Caco-2 (cell line): Measurements from ENCODE around the gene LRP8. TPM values are rescaled to one million over a fixed set of nuclear protein-coding genes. Genes with fewer than 3 reads are reported as not detected.
"Not testable (repeated sequence)": the region's sequence is repeated elsewhere in the genome, so short reads cannot be mapped to it uniquely, and the experiment has no call there.

Source experiments
- BruUV-seq: library from RNA; stranded (reverse); fragments of 400-500 nt; replicated peaks from 2 replicates; lab custom pipeline; 2021; lab: Mats Ljungman, UMichigan
- CTCF ChIA-PET: fragments of 300-600 bp; sonication (Branson Sonifier 250); formaldehyde crosslinking; loops from one replicate; lab custom pipeline; 2022; ENCODE audit warnings: antibody characterized with exemption; lab: Charles Lee
- POLR2A ChIA-PET: fragments of 300-600 bp; sonication (Branson Sonifier 250); formaldehyde crosslinking; loops from one replicate; lab custom pipeline; 2022; ENCODE audit warnings: antibody characterized with exemption; lab: Charles Lee
- DNase-seq, 2 experiments: peaks; one replicate each; pipeline versions ENCODE4 v3.0.0 to v3.0.0-alpha.2; 2020 to 2022
- H3K27me3 ChIP-seq: replicated peaks from 2 replicates; pipeline ENCODE4 v1.6.0; 2011; ENCODE audit warnings: low read length; ENCODE audit not compliant: control insufficient read depth, insufficient read depth
- H3K36me3 ChIP-seq: 2 replicates; pipeline ENCODE4 v1.5.1; 2011; ENCODE audit warnings: low read length; ENCODE audit not compliant: control insufficient read depth, insufficient read depth
- H3K4me1 ChIP-seq: fragments of 250-450 bp; sonication (Bioruptor Pico); 2 replicates; pipeline ENCODE4 v1.5.1; 2020; ENCODE audit warnings: mild to moderate bottlenecking
- H3K4me3 ChIP-seq: 2 replicates; pipeline ENCODE4 v1.5.1; 2011; ENCODE audit warnings: low read depth, mild to moderate bottlenecking, control low read depth, low read length
- H3K9me3 ChIP-seq: fragments of 250-450 bp; sonication (Bioruptor Pico); 2 replicates; pipeline ENCODE4 v1.5.1; 2020; ENCODE audit warnings: mild to moderate bottlenecking, moderate library complexity
- H3K27ac Mint-ChIP-seq: one replicate; pipeline ENCODE4 v1.8.0; 2022; ENCODE audit warnings: mixed read lengths; ENCODE audit not compliant: unreplicated experiment
- H3K27me3 Mint-ChIP-seq: one replicate; pipeline ENCODE4 v1.8.0; 2022; ENCODE audit warnings: mixed read lengths; ENCODE audit not compliant: insufficient read depth, unreplicated experiment
- H3K36me3 Mint-ChIP-seq: one replicate; pipeline ENCODE4 v1.8.0; 2022; ENCODE audit warnings: mild to moderate bottlenecking, mixed read lengths; ENCODE audit not compliant: insufficient read depth, unreplicated experiment
- H3K4me1 Mint-ChIP-seq: one replicate; pipeline ENCODE4 v1.8.0; 2022; ENCODE audit warnings: low read depth, mixed read lengths; ENCODE audit not compliant: unreplicated experiment
- H3K4me3 Mint-ChIP-seq: one replicate; pipeline ENCODE4 v1.8.0; 2022; ENCODE audit warnings: mild to moderate bottlenecking, moderate library complexity, mixed read lengths; ENCODE audit not compliant: unreplicated experiment
- H3K9me3 Mint-ChIP-seq: one replicate; pipeline ENCODE4 v1.8.0; 2022; ENCODE audit warnings: mixed read lengths; ENCODE audit not compliant: unreplicated experiment
- intact Hi-C: fragments of 100-400 bp; cut with micrococcal nuclease; formaldehyde crosslinking; loops from one replicate; pipeline ENCODE4 v1.10.0; 2022; ENCODE audit not compliant: unreplicated experiment
- total RNA-seq: library from RNA; stranded (reverse); gene quantifications from 2 replicates; pipeline ENCODE4 v1.2.3, GENCODE V29; 2022
- TF ChIP-seq, protein P1 (sequence below), 2 experiments: fragments of 200-600 bp in 1 of 2; IDR thresholded peaks; 1 replicate in 1 of 2; 2 replicates in 1 of 2; pipeline versions ENCODE4 v1.5.1 to v1.8.0; 2011 to 2022; ENCODE audit warnings: antibody characterized with exemption in 1 of 2, control low read depth in 1 of 2, inconsistent platforms in 1 of 2, low read depth in 1 of 2, low read length in 1 of 2, mild to moderate bottlenecking in 1 of 2, moderate library complexity in 1 of 2; ENCODE audit not compliant: insufficient read depth in 1 of 2, severe bottlenecking in 1 of 2, unreplicated experiment in 1 of 2

The LRP8 gene
- total RNA-seq, 1 experiment from 2014 or later = 11.8 TPM

DNA sequence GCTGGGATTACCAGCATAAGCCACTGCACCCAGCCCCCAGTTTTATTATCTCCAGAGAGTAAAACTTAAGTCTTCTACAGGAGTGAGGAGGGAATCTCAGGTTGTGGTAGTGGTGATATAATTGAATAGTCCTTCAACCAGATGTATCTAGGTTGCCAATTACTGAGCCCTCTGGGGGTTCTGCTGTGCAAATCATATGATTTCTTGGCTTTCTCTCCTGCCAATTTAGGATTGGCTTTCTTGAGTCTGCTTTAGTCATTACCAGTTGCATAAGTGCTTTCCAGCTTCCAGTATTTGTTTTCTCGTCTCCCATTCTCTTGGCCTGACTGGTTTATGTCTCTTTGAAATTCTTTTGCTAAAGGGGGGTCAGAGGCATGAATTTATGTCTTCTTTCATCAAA lies 120.1 kb downstream of the LRP8 start:
- Histone ChIP-seq H3K4me3 (no peak overlapping the region), H3K27me3 (no peaks in the 10 kb centered on the region), H3K4me1 (no peaks in the 10 kb centered on the region), H3K9me3 (peaks cover 16% of the 10 kb centered on the region), H3K36me3 (peaks cover 5% of the 10 kb centered on the region; the same call in 1 of the 2 replicates)
- TF ChIP-seq, protein P1, sequence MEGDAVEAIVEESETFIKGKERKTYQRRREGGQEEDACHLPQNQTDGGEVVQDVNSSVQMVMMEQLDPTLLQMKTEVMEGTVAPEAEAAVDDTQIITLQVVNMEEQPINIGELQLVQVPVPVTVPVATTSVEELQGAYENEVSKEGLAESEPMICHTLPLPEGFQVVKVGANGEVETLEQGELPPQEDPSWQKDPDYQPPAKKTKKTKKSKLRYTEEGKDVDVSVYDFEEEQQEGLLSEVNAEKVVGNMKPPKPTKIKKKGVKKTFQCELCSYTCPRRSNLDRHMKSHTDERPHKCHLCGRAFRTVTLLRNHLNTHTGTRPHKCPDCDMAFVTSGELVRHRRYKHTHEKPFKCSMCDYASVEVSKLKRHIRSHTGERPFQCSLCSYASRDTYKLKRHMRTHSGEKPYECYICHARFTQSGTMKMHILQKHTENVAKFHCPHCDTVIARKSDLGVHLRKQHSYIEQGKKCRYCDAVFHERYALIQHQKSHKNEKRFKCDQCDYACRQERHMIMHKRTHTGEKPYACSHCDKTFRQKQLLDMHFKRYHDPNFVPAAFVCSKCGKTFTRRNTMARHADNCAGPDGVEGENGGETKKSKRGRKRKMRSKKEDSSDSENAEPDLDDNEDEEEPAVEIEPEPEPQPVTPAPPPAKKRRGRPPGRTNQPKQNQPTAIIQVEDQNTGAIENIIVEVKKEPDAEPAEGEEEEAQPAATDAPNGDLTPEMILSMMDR (IDR thresholded peaks at IDR 0.05; ENCODE audit: insufficient read depth in 1 of 2, low read depth in 1 of 2, low read length in 1 of 2, severe bottlenecking in 1 of 2, unreplicated experiment in 1 of 2) = no peak
- DNase-seq = no peak
- H3K36me3 Mint-ChIP-seq = peaks cover 36% of the 10 kb centered on the region
- peaks cover 34% of the 10 kb centered on the region for H3K9me3 Mint-ChIP-seq
- no TSS peak for BruUV-seq
- H3K27me3 Mint-ChIP-seq = no peaks in the 10 kb centered on the region
- POLR2A ChIA-PET = no interaction called here
- H3K27ac Mint-ChIP-seq = no peak overlapping the region
- H3K4me1 Mint-ChIP-seq = no peaks in the 10 kb centered on the region
- H3K4me3 Mint-ChIP-seq = no peak overlapping the region
- intact Hi-C loops = no loop called here
- CTCF ChIA-PET = no interaction called here

- no peak overlapping the region for H3K27ac Mint-ChIP-seq
- peaks cover 34% of the 10 kb centered on the region for H3K9me3 Mint-ChIP-seq
- peaks cover 35% of the 10 kb centered on the region for H3K36me3 Mint-ChIP-seq
- H3K4me1 Mint-ChIP-seq = no peaks in the 10 kb centered on the region
- no peak overlapping the region for H3K4me3 Mint-ChIP-seq
- DNase-seq = no peak
- H3K27me3 Mint-ChIP-seq = no peaks in the 10 kb centered on the region
- TF ChIP-seq, protein P1 (IDR thresholded peaks at IDR 0.05; ENCODE audit: insufficient read depth in 1 of 2, low read depth in 1 of 2, low read length in 1 of 2, severe bottlenecking in 1 of 2, unreplicated experiment in 1 of 2) = no peak
- CTCF ChIA-PET = no interaction called here
- Histone ChIP-seq H3K4me3 (no peak overlapping the region), H3K36me3 (peaks cover 5% of the 10 kb centered on the region; the same call in 1 of the 2 replicates), H3K27me3 (no peaks in the 10 kb centered on the region), H3K9me3 (peaks cover 16% of the 10 kb centered on the region), H3K4me1 (no peaks in the 10 kb centered on the region)
- POLR2A ChIA-PET = no interaction called here
- intact Hi-C loops = no loop called here
- BruUV-seq = no TSS peak
These were observed 121.0 kb downstream of the LRP8 start for GRCh38 chr1:53206735-53207379.

DNA sequence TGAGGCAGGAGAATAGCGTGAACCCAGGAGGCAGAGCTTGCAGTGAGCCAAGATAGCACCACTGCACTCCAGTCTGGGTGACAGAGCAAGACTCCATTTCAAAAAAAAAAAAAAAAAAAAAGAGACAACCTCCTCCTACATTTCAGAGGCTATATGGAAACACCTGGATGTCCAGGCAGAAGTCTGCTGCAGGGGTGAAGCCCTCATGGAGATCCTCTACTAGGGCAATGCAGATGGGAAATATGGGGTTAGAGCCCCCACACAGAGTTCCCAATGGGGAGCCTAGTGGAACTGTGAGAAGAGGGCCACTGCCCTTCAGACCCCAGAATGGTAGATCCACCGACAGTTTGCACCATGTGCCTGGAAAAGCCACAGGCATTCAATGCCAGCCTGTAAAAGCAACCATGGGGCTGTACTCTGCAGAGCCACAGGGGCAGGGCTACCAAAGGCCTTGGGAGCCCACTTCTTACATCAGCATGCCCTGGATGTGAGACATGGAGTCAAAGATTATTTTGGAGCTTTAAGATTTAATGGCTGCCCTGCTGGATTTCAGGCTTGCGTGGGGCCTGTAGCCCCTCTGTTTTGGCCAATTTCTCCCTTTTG lies 121.7 kb downstream of the LRP8 start:
- H3K27me3 Mint-ChIP-seq, H3K27me3 ChIP-seq, POLR2A ChIA-PET, H3K27ac Mint-ChIP-seq, CTCF ChIA-PET, H3K36me3 ChIP-seq, BruUV-seq, H3K4me3 Mint-ChIP-seq, H3K4me3 ChIP-seq, H3K4me1 ChIP-seq, H3K4me1 Mint-ChIP-seq, intact Hi-C loops: not testable (repeated sequence)
- H3K36me3 Mint-ChIP-seq = peaks cover 35% of the 10 kb centered on the region
- H3K9me3 Mint-ChIP-seq = peaks cover 34% of the 10 kb centered on the region
- peaks cover 16% of the 10 kb centered on the region for H3K9me3 ChIP-seq
- peak; percentile 30 to 43 for DNase-seq

- not testable (repeated sequence) for H3K27me3 Mint-ChIP-seq
- H3K9me3 Mint-ChIP-seq = peaks cover 34% of the 10 kb centered on the region
These were observed 122.4 kb downstream of the LRP8 start for GRCh38 chr1:53205496-53205895.

More at GRCh38 chr1:53205496-53205895, 122.4 kb downstream of the LRP8 start:
- H3K27me3 ChIP-seq, intact Hi-C loops, BruUV-seq, CTCF ChIA-PET, H3K36me3 ChIP-seq, H3K4me1 Mint-ChIP-seq, H3K4me3 Mint-ChIP-seq, POLR2A ChIA-PET, DNase-seq, H3K27ac Mint-ChIP-seq, H3K4me3 ChIP-seq, H3K4me1 ChIP-seq: not testable (repeated sequence)
- peaks cover 16% of the 10 kb centered on the region for H3K9me3 ChIP-seq
- peaks cover 35% of the 10 kb centered on the region for H3K36me3 Mint-ChIP-seq
